Measurements from ENCODE around the gene DNHD1. TPM values are rescaled to one million over a fixed set of nuclear protein-coding genes. Genes with fewer than 3 reads are reported as not detected.
A peak's percentile ranks its signal among the peaks of the same experiment; 100 is the strongest.

Gene DNHD1
- total and polyA plus RNA-seq, 9 of the 15 experiments (the other 6 are each of a cell fraction or from before 2014, with no cell fraction given), result 0.82 to 9.7 (median 3.8) TPM

DNA sequence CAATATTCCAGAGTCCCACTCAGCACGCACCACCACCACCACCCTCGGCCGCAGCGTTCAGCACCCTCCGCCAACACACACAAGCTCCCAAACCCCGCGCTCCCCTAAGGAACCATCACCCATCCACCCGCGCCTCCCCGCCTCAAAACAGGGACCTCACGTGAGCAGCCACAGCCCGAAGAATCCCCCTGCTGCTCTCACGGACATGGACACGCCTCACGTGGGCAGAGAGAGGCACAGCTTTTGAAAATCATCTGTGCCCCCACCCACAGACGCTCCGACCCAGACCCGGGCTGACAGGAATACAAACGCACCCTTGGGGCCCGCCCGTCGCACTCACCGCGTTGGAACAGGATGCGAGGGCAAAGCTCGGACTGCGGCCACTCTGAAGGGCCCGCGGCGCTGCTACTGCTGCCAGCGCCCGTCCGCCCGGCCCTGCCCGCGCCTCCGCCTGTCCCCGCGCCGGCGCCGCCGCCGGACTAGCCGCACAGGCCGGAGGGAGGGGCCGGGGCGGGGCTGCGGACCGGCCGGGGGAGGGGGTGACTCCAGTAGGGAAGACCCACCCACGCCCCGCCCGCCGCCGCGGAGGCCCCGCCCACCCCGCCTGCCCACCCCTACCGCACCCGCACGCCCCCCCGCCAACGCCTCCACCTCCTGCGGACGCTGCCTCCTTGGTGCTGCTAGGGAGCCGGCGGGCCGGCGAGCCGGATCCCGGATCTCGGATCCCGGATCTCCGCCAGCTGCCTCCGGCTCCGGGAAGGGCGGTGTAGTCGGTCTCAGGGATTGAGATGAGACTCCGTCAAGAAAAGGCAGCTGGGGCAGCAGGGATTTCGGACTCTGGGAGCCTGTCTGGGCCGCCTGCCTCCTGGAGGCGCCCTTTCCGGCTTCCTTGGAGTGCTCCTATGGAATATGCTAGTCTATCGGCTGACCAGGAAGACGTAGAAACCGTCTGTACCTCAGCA lies 23.3 kb upstream of the DNHD1 start, which contains the start of gene TRIM3 (continued):
- TF ChIP-seq, protein P1, sequence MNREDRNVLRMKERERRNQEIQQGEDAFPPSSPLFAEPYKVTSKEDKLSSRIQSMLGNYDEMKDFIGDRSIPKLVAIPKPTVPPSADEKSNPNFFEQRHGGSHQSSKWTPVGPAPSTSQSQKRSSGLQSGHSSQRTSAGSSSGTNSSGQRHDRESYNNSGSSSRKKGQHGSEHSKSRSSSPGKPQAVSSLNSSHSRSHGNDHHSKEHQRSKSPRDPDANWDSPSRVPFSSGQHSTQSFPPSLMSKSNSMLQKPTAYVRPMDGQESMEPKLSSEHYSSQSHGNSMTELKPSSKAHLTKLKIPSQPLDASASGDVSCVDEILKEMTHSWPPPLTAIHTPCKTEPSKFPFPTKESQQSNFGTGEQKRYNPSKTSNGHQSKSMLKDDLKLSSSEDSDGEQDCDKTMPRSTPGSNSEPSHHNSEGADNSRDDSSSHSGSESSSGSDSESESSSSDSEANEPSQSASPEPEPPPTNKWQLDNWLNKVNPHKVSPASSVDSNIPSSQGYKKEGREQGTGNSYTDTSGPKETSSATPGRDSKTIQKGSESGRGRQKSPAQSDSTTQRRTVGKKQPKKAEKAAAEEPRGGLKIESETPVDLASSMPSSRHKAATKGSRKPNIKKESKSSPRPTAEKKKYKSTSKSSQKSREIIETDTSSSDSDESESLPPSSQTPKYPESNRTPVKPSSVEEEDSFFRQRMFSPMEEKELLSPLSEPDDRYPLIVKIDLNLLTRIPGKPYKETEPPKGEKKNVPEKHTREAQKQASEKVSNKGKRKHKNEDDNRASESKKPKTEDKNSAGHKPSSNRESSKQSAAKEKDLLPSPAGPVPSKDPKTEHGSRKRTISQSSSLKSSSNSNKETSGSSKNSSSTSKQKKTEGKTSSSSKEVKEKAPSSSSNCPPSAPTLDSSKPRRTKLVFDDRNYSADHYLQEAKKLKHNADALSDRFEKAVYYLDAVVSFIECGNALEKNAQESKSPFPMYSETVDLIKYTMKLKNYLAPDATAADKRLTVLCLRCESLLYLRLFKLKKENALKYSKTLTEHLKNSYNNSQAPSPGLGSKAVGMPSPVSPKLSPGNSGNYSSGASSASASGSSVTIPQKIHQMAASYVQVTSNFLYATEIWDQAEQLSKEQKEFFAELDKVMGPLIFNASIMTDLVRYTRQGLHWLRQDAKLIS (CRISPR knock-in tag; IDR thresholded peaks at IDR 0.05), result peak; percentile 67; the same call in 1 of the 2 replicates
- TF ChIP-seq BHLHE40 (IDR thresholded peaks at IDR 0.05; ENCODE audit: low read length) (peak; percentile 64), NCOA2 (IDR thresholded peaks at IDR 0.05; ENCODE audit: partially characterized antibody in 2 of 2) (no peak), CBX1 (IDR thresholded peaks at IDR 0.05; ENCODE audit: low read depth) (0 out of 2 replicates have a peak, but pooled peaks have one; percentile 13)
- TF ChIP-seq, protein P2, sequence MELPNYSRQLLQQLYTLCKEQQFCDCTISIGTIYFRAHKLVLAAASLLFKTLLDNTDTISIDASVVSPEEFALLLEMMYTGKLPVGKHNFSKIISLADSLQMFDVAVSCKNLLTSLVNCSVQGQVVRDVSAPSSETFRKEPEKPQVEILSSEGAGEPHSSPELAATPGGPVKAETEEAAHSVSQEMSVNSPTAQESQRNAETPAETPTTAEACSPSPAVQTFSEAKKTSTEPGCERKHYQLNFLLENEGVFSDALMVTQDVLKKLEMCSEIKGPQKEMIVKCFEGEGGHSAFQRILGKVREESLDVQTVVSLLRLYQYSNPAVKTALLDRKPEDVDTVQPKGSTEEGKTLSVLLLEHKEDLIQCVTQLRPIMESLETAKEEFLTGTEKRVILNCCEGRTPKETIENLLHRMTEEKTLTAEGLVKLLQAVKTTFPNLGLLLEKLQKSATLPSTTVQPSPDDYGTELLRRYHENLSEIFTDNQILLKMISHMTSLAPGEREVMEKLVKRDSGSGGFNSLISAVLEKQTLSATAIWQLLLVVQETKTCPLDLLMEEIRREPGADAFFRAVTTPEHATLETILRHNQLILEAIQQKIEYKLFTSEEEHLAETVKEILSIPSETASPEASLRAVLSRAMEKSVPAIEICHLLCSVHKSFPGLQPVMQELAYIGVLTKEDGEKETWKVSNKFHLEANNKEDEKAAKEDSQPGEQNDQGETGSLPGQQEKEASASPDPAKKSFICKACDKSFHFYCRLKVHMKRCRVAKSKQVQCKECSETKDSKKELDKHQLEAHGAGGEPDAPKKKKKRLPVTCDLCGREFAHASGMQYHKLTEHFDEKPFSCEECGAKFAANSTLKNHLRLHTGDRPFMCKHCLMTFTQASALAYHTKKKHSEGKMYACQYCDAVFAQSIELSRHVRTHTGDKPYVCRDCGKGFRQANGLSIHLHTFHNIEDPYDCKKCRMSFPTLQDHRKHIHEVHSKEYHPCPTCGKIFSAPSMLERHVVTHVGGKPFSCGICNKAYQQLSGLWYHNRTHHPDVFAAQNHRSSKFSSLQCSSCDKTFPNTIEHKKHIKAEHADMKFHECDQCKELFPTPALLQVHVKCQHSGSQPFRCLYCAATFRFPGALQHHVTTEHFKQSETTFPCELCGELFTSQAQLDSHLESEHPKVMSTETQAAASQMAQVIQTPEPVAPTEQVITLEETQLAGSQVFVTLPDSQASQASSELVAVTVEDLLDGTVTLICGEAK (IDR thresholded peaks at IDR 0.05), result peak; percentile 51
- TF ChIP-seq, protein P2 (CRISPR knock-in tag; IDR thresholded peaks at IDR 0.05), result no peak
- TF ChIP-seq, protein P3, sequence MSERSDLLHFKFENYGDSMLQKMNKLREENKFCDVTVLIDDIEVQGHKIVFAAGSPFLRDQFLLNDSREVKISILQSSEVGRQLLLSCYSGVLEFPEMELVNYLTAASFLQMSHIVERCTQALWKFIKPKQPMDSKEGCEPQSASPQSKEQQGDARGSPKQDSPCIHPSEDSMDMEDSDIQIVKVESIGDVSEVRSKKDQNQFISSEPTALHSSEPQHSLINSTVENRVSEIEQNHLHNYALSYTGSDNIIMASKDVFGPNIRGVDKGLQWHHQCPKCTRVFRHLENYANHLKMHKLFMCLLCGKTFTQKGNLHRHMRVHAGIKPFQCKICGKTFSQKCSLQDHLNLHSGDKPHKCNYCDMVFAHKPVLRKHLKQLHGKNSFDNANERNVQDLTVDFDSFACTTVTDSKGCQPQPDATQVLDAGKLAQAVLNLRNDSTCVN (CRISPR knock-in tag; IDR thresholded peaks at IDR 0.05), result 0 out of 2 replicates have a peak, but pooled peaks have one; percentile 33
- TF ChIP-seq, protein P4, sequence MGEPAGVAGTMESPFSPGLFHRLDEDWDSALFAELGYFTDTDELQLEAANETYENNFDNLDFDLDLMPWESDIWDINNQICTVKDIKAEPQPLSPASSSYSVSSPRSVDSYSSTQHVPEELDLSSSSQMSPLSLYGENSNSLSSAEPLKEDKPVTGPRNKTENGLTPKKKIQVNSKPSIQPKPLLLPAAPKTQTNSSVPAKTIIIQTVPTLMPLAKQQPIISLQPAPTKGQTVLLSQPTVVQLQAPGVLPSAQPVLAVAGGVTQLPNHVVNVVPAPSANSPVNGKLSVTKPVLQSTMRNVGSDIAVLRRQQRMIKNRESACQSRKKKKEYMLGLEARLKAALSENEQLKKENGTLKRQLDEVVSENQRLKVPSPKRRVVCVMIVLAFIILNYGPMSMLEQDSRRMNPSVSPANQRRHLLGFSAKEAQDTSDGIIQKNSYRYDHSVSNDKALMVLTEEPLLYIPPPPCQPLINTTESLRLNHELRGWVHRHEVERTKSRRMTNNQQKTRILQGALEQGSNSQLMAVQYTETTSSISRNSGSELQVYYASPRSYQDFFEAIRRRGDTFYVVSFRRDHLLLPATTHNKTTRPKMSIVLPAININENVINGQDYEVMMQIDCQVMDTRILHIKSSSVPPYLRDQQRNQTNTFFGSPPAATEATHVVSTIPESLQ (CRISPR knock-in tag; IDR thresholded peaks at IDR 0.05), result 0 out of 2 replicates have a peak, but pooled peaks have one; percentile 7
